ENCODE measurements around the gene PANK1.

PANK1 gene

DNA sequence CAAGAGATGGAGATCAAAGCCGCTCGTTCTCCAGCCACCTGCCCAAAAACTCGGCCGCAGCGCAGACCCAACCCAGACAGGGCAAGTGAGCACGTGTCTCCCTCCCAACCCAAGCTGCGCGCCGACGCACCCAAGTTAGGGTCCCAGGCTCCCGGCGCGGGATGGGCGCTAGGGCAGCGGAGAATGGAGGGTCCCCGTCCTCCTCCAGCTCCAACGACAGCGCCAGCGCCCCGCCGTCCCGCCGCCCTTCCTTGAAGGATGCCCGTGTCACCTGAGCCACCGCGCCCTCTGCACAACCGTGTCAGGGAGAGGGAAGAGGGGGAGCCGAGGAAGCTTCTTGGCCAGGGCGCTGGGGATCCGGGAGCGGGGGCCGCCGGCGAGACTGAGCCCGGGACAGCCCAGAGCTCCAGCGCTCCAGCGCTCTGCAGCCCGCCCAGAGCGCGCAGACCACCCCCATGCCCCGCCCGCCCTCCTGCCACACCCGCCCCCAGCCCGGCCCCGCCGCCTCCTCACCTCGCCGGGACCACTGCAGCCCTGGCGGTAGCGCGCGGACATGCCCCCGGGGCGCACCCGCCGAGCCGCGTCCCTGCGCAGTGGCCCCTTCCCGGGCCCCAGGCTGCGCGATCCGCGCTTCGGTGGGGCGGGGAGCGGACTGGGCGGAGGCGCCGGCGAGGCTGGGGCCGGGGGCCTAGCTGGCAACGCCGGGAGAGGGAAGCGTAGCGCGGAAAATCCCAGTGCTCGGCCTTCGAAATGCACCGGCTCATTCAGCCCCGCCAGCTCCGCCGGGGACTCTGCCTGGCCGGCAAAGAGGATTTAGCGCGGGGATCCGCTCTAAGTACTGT lies 109.7 kb downstream of the PANK1 start, which contains the start of gene SLC16A12:
TSS of gene SLC16A12 (minus strand) at position 424 of the 842 bp plus-strand sequence. CDS start 73,016 bp downstream, outside the sequence.
- DNase-seq (ENCODE audit: low read depth in 2 of 2), result no peak

DNA sequence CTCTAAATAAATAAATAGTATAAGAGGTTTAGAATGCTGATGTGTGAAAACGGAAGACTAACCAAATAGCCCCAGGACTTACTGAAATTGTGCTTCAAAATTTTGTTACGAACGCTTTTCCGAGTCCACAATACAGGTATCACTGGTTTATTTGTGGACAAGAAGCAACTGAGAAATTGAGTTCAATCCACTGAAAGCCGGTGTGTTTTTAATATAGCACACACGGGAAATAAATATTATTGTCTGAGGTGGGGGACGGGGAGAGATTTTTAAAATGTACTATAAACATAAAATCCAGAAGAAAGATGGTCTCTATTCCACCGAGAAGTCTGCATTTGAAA lies 110.2 kb downstream of the PANK1 start:
- DNase-seq (ENCODE audit: low read depth in 2 of 2), result no peak

Data from stimulated activated CD8-positive, alpha-beta memory T cell treated with anti-CD3 and anti-CD28 coated beads, Interleukin-2, amount 100 ng/mL, for 48 hours (primary cell).